ENCODE measurements around the gene NFYA. TPM values are rescaled to one million over a fixed set of nuclear protein-coding genes. Genes with fewer than 3 reads are reported as not detected.

NFYA gene
- total RNA-seq, 1 donor from 2014 or later = 39.7 TPM

GRCh38 chr6:41125282-41125681 lies 52.5 kb downstream of the NFYA start:
- Mint-ChIP-seq H3K4me3 (ENCODE audit: unreplicated experiment) (no peak overlapping the region), H3K27ac (ENCODE audit: unreplicated experiment) (no peak overlapping the region), H3K9me3 (ENCODE audit: unreplicated experiment) (no peaks in the 10 kb centered on the region), H3K27me3 (ENCODE audit: unreplicated experiment) (peaks cover 1% of the 10 kb centered on the region), H3K36me3 (ENCODE audit: low read depth, unreplicated experiment) (no peaks in the 10 kb centered on the region), H3K4me1 (ENCODE audit: unreplicated experiment) (peaks cover 5% of the 10 kb centered on the region)
- no peak for TF ChIP-seq CTCF (IDR thresholded peaks at IDR 0.05; ENCODE audit: unreplicated experiment)
- DNase-seq (ENCODE audit: low spot score) = no peak

GRCh38 chr6:41132254-41132653 lies 59.5 kb downstream of the NFYA start:
- Mint-ChIP-seq H3K4me3 (ENCODE audit: unreplicated experiment) (no peak overlapping the region), H3K36me3 (ENCODE audit: low read depth, unreplicated experiment) (no peaks in the 10 kb centered on the region), H3K9me3 (ENCODE audit: unreplicated experiment) (no peaks in the 10 kb centered on the region), H3K27me3 (ENCODE audit: unreplicated experiment) (no peaks in the 10 kb centered on the region), H3K27ac (ENCODE audit: unreplicated experiment) (no peak overlapping the region), H3K4me1 (ENCODE audit: unreplicated experiment) (peaks cover 14% of the 10 kb centered on the region)
- no peak for DNase-seq (ENCODE audit: low spot score)
- TF ChIP-seq CTCF (IDR thresholded peaks at IDR 0.05; ENCODE audit: unreplicated experiment) = no peak

- no peak overlapping the region for H3K4me3 Mint-ChIP-seq (ENCODE audit: unreplicated experiment)
- H3K27me3 Mint-ChIP-seq (ENCODE audit: unreplicated experiment) = peaks cover 4% of the 10 kb centered on the region
- no peaks in the 10 kb centered on the region for H3K36me3 Mint-ChIP-seq (ENCODE audit: low read depth, unreplicated experiment)
- H3K4me1 Mint-ChIP-seq (ENCODE audit: unreplicated experiment) = peaks cover 23% of the 10 kb centered on the region
- no peak overlapping the region for H3K27ac Mint-ChIP-seq (ENCODE audit: unreplicated experiment)
- no peak for TF ChIP-seq CTCF (IDR thresholded peaks at IDR 0.05; ENCODE audit: unreplicated experiment)
- no peak for DNase-seq (ENCODE audit: low spot score)
- no peaks in the 10 kb centered on the region for H3K9me3 Mint-ChIP-seq (ENCODE audit: unreplicated experiment)
These were observed 62.5 kb downstream of the NFYA start for GRCh38 chr6:41135062-41135832.

GRCh38 chr6:41136911-41137310 lies 64.1 kb downstream of the NFYA start:
- Mint-ChIP-seq H3K4me1 (ENCODE audit: unreplicated experiment) (peaks cover 28% of the 10 kb centered on the region), H3K27me3 (ENCODE audit: unreplicated experiment) (peaks cover 4% of the 10 kb centered on the region), H3K4me3 (ENCODE audit: unreplicated experiment) (no peak overlapping the region), H3K9me3 (ENCODE audit: unreplicated experiment) (no peaks in the 10 kb centered on the region), H3K27ac (ENCODE audit: unreplicated experiment) (no peak overlapping the region), H3K36me3 (ENCODE audit: low read depth, unreplicated experiment) (no peaks in the 10 kb centered on the region)
- no peak for TF ChIP-seq CTCF (IDR thresholded peaks at IDR 0.05; ENCODE audit: unreplicated experiment)
- no peak for DNase-seq (ENCODE audit: low spot score)

- H3K36me3 Mint-ChIP-seq (ENCODE audit: low read depth, unreplicated experiment) = peaks cover 4% of the 10 kb centered on the region
- H3K27ac Mint-ChIP-seq (ENCODE audit: unreplicated experiment) = no peak overlapping the region
- H3K4me3 Mint-ChIP-seq (ENCODE audit: unreplicated experiment) = no peak overlapping the region
- no peaks in the 10 kb centered on the region for H3K9me3 Mint-ChIP-seq (ENCODE audit: unreplicated experiment)
- H3K4me1 Mint-ChIP-seq (ENCODE audit: unreplicated experiment) = peaks cover 18% of the 10 kb centered on the region
- no peak for TF ChIP-seq CTCF (IDR thresholded peaks at IDR 0.05; ENCODE audit: unreplicated experiment)
- H3K27me3 Mint-ChIP-seq (ENCODE audit: unreplicated experiment) = peaks cover 9% of the 10 kb centered on the region
- DNase-seq (ENCODE audit: low spot score) = no peak
These were observed 75.1 kb downstream of the NFYA start for GRCh38 chr6:41147917-41148316.

Data from endothelial cell (in vitro differentiated cells).